GM23338 (cell line): Measurements from ENCODE around the gene CEP192. TPM values are rescaled to one million over a fixed set of nuclear protein-coding genes. Genes with fewer than 3 reads are reported as not detected.

Experiments
- ATAC-seq: fragments of 200-7000 bp; cut with Tn5 transposase; 3 replicates; pipeline ENCODE4 v1.9.1; 2020
- DNase-seq: peaks from one replicate; pipeline ENCODE4 v3.0.0-alpha.2; 2015; ENCODE audit warnings: low spot score
- H2AFZ ChIP-seq: fragments of 200-600 bp; sonication (generic); 2 replicates; pipeline ENCODE4 v1.8.0; 2016; ENCODE audit warnings: antibody characterized with exemption, mild to moderate bottlenecking, moderate library complexity
- H3F3A ChIP-seq: fragments of 200-600 bp; sonication (generic); replicated peaks from 2 replicates; pipeline ENCODE4 v1.8.0; 2017; ENCODE audit warnings: antibody characterized with exemption, mixed run types, low read depth
- H3K27ac ChIP-seq: fragments of 200-600 bp; sonication (generic); 2 replicates; pipeline ENCODE4 v1.6.1; 2016; ENCODE audit warnings: low read depth
- H3K27me3 ChIP-seq: fragments of 200-600 bp; sonication (generic); 2 replicates; pipeline ENCODE4 v1.8.0; 2016; ENCODE audit warnings: mild to moderate bottlenecking, mixed run types, moderate library complexity; ENCODE audit not compliant: insufficient read depth
- H3K36me3 ChIP-seq: fragments of 200-600 bp; sonication (generic); 2 replicates; pipeline ENCODE4 v1.8.0; 2016; ENCODE audit warnings: mild to moderate bottlenecking; ENCODE audit not compliant: insufficient read depth
- H3K4me1 ChIP-seq: fragments of 200-600 bp; sonication (generic); 2 replicates; pipeline ENCODE4 v1.8.0; 2016; ENCODE audit warnings: mild to moderate bottlenecking, moderate library complexity; ENCODE audit not compliant: insufficient read depth
- H3K4me2 ChIP-seq: fragments of 200-600 bp; sonication (generic); 2 replicates; pipeline ENCODE4 v1.7.1; 2017; ENCODE audit warnings: mixed run types
- H3K4me3 ChIP-seq: fragments of 200-600 bp; sonication (generic); 2 replicates; pipeline ENCODE4 v1.6.1; 2016; ENCODE audit warnings: mixed run types
- H3K79me2 ChIP-seq: fragments of 200-600 bp; sonication (generic); replicated peaks from 2 replicates; pipeline ENCODE4 v1.8.0; 2017; ENCODE audit warnings: mild to moderate bottlenecking; ENCODE audit not compliant: insufficient read depth
- H3K9me2 ChIP-seq: fragments of 200-600 bp; sonication (generic); 2 replicates; pipeline ENCODE4 v1.8.0; 2017; ENCODE audit not compliant: insufficient read depth
- H4K20me1 ChIP-seq: fragments of 200-600 bp; sonication (generic); replicated peaks from 2 replicates; pipeline ENCODE4 v1.8.0; 2017; ENCODE audit warnings: mild to moderate bottlenecking; ENCODE audit not compliant: insufficient read depth
- H3K27ac Mint-ChIP-seq: 2 replicates; pipeline ENCODE4 v1.8.0; 2020; ENCODE audit warnings: inconsistent platforms, mild to moderate bottlenecking, moderate library complexity, mixed read lengths
- H3K27me3 Mint-ChIP-seq: 3 replicates; pipeline ENCODE4 v1.8.0; 2022; ENCODE audit warnings: low read depth, mild to moderate bottlenecking, moderate library complexity, mixed read lengths, inconsistent platforms; ENCODE audit not compliant: insufficient read depth, poor library complexity
- H3K36me3 Mint-ChIP-seq: 3 replicates; pipeline ENCODE4 v1.8.0; 2021; ENCODE audit warnings: low read depth, mild to moderate bottlenecking, inconsistent platforms, moderate library complexity, mixed read lengths
- H3K4me1 Mint-ChIP-seq: 3 replicates; pipeline ENCODE4 v1.8.0; 2020; ENCODE audit warnings: mild to moderate bottlenecking, inconsistent platforms, mixed read lengths
- H3K4me3 Mint-ChIP-seq: 3 replicates; pipeline ENCODE4 v1.8.0; 2021; ENCODE audit warnings: moderate library complexity, mild to moderate bottlenecking, inconsistent platforms, mixed read lengths
- H3K9me3 Mint-ChIP-seq: 3 replicates; pipeline ENCODE4 v1.8.0; 2020; ENCODE audit warnings: moderate library complexity, mild to moderate bottlenecking, inconsistent platforms, mixed read lengths
- CREB1 ChIP-seq: fragments of 250-450 bp; sonication (Bioruptor Pico); IDR thresholded peaks from 2 replicates; pipeline ENCODE4 v1.5.0; 2020; ENCODE audit warnings: low read depth, mild to moderate bottlenecking, moderate library complexity
- CTCF ChIP-seq, 2 experiments: fragments of 200-600 bp in 1 of 2; sonication (generic) in 1 of 2; conservative IDR thresholded peaks; 2 replicates each; pipeline versions ENCODE4 v1.5.1 to v1.6.1; 2016 to 2017; ENCODE audit warnings: antibody characterized with exemption in 2 of 2, low read depth in 2 of 2, mild to moderate bottlenecking in 2 of 2, moderate library complexity in 1 of 2
- ETS1 ChIP-seq: IDR thresholded peaks from 2 replicates; pipeline ENCODE4 v1.6.1; 2016; ENCODE audit warnings: antibody characterized with exemption
- EZH2 ChIP-seq: fragments of 200-600 bp; sonication (generic); IDR thresholded peaks from one replicate; pipeline ENCODE4 v1.8.0; 2017; ENCODE audit warnings: antibody characterized with exemption, mild to moderate bottlenecking, low read depth; ENCODE audit not compliant: unreplicated experiment
- EZH2phosphoT487 ChIP-seq: fragments of 200-600 bp; sonication (generic); IDR thresholded peaks from one replicate; pipeline ENCODE4 v1.8.1; 2018; ENCODE audit warnings: antibody characterized with exemption; ENCODE audit not compliant: unreplicated experiment
- JUNB ChIP-seq: IDR thresholded peaks from one replicate; pipeline ENCODE4 v1.6.1; 2016; ENCODE audit warnings: antibody characterized with exemption; ENCODE audit not compliant: unreplicated experiment
- NANOG ChIP-seq: IDR thresholded peaks from 2 replicates; pipeline ENCODE4 v1.6.1; 2016; ENCODE audit warnings: antibody characterized with exemption, borderline replicate concordance
- POLR2AphosphoS5 ChIP-seq: IDR thresholded peaks from 2 replicates; pipeline ENCODE4 v1.6.1; 2016; ENCODE audit warnings: antibody characterized with exemption, low read depth
- REST ChIP-seq: IDR thresholded peaks from one replicate; pipeline ENCODE4 v1.6.1; 2018; ENCODE audit warnings: antibody characterized with exemption; ENCODE audit not compliant: unreplicated experiment
- STAT1 ChIP-seq: IDR thresholded peaks from one replicate; pipeline ENCODE4 v1.6.1; 2016; ENCODE audit warnings: antibody characterized with exemption; ENCODE audit not compliant: unreplicated experiment
- ZNF114 ChIP-seq: fragments of 250-450 bp; sonication (Bioruptor Pico); IDR thresholded peaks from 2 replicates; pipeline ENCODE4 v1.5.0; 2020; ENCODE audit warnings: mild to moderate bottlenecking, moderate library complexity
- ZNF331 ChIP-seq: fragments of 250-450 bp; sonication (Bioruptor Pico); IDR thresholded peaks from 2 replicates; pipeline ENCODE4 v1.5.0; 2020; ENCODE audit warnings: low read depth, mild to moderate bottlenecking, moderate library complexity
- polyA plus RNA-seq: library from polyadenylated mRNA; unstranded; fragments of >200 nt; fragmentation: Nextera tagmentation; extraction: Ambion mirVana; gene quantifications from 2 replicates; pipeline ENCODE4 v1.2.1, GENCODE V29; 2016
- total RNA-seq: library from RNA; depleted of rRNA; stranded (reverse); fragments of >200 nt; shearing (Covaris generic); gene quantifications from 2 replicates; pipeline ENCODE4 v1.2.3, GENCODE V29; 2014

The CEP192 gene
- total and polyA plus RNA-seq, 2 experiments from 2014 or later, result 15.2 to 30.6 TPM

- no peak for TF ChIP-seq ZNF114 (CRISPR knock-in tag)
- TF ChIP-seq ETS1, result no peak
These were observed 15.5 kb downstream of the CEP192 start (continued) for GRCh38 chr18:13006531-13007247.

GRCh38 chr18:13007248-13007560, 16.0 kb downstream of the CEP192 start:
- no peak for ATAC-seq
- H3K27me3 Mint-ChIP-seq, result no peaks in the 10 kb centered on the region
- H3K27ac Mint-ChIP-seq, result no peak overlapping the region
- no peak for TF ChIP-seq POLR2AphosphoS5
- no peak for TF ChIP-seq JUNB
- TF ChIP-seq CREB1 (CRISPR knock-in tag), result no peak
- no peak for TF ChIP-seq NANOG
- no peak for TF ChIP-seq ZNF114 (CRISPR knock-in tag)
- no peak for TF ChIP-seq REST
- no peak for TF ChIP-seq CTCF (conservative IDR thresholded peaks at IDR 0.05; ENCODE audit: low read depth in 2 of 2)
- TF ChIP-seq ETS1, result no peak
- TF ChIP-seq EZH2phosphoT487, result no peak
- no peak for TF ChIP-seq EZH2
- no peak for TF ChIP-seq ZNF331 (CRISPR knock-in tag)
- TF ChIP-seq STAT1, result no peak

More at GRCh38 chr18:13007248-13007560, 16.0 kb downstream of the CEP192 start:
- Mint-ChIP-seq H3K36me3 (peaks cover 27% of the 10 kb centered on the region), H3K9me3 (no peaks in the 10 kb centered on the region), H3K4me1 (no peaks in the 10 kb centered on the region; the same call in 2 of the 3 replicates), H3K4me3 (no peak overlapping the region)
- no peaks in the 10 kb centered on the region for H3K27me3 ChIP-seq
- peaks cover 39% of the 10 kb centered on the region for H4K20me1 ChIP-seq
- H3K4me2 ChIP-seq, result no peak overlapping the region
- peaks cover 13% of the 10 kb centered on the region for H3K36me3 ChIP-seq
- H3F3A ChIP-seq, result no peaks in the 10 kb centered on the region
- no peak for DNase-seq
- no peaks in the 10 kb centered on the region for H3K9me2 ChIP-seq
- no peak overlapping the region for H3K4me3 ChIP-seq
- H3K4me1 ChIP-seq, result no peaks in the 10 kb centered on the region
- no peak overlapping the region for H3K27ac ChIP-seq
- H3K79me2 ChIP-seq, result peaks cover 14% of the 10 kb centered on the region
- no peak overlapping the region for H2AFZ ChIP-seq
